HG02610 (cell line): ENCODE results near the gene BACE1.
"Not testable (repeated sequence)": the region's sequence is repeated elsewhere in the genome, so short reads cannot be mapped to it uniquely, and the experiment has no call there.

ENCODE experiments used
- ATAC-seq: cut with Tn5 transposase; IDR thresholded peaks from one replicate; pipeline ENCODE4 v1.9.1; 2021; ENCODE audit warnings: mild to moderate bottlenecking, moderate library complexity; ENCODE audit not compliant: unreplicated experiment

Gene BACE1

GRCh38 chr11:117316197-117316961 is at the start of gene BACE1:
Gene BACE1 (minus strand): TSS chr11:117316256. CDS start chr11:117315795, 461 bp downstream.
- ATAC-seq: no peak

DNA sequence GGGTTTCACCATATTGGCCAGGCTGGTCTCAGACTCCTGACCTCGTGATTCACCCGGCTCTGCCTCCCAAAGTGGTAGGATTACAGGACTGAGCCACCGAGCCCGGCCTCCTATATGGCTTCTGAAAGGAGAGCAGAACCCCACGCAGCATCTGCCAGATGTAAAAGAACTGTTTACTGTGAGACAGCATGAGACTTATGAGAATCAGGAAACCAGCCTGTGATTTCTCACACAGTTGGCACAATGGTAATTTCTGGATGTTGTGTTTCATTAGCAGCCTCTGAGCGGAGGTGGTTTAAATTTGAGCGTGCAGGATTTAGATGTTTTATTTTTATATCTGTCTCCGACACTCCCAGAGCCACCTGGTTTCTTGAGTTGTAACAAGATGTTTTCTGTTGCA is 45.4 kb upstream of the BACE1 start:
- ATAC-seq: no peak

DNA sequence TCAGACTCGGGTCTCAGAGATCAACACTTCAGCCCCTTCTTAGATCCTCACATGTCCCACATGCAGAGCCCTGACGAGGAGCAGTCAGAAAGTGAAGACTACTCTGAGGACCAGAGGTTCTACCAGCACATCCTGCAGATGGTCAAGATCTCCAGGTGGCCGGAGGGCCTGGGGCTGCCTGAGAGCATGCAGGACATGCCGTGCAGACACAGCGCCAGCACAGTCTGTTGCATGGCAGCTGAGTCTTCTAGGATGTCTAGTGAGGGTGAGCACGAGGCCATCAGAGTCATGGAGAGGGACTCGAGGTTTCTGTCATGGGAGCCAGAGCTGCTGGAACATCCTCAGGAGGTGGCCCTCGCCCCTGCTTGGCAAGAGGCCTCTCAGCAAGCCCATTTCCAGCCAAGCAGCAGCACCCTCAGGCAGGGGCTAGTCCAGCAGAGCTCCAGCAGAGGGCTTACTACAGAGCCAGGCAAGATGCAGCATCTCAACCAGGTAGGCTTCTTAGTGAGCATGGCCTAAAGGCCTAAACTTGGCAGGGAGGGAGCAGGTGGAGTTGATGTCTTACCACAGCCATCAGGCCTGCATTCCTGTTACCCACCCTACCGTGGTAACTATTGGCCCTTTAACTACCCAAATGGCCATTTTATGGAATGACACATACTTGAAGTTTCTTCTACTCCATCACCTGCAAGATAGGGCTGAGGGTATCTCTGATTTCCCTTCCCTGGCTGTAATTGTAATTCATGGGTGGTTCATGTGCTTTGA is 40.3 kb upstream of the BACE1 start:
- ATAC-seq: no peak

GRCh38 chr11:117354550-117354949 is 38.5 kb upstream of the BACE1 start:
- no peak for ATAC-seq

- ATAC-seq: no peak
These were observed 29.0 kb upstream of the BACE1 start for GRCh38 chr11:117345039-117345438.

GRCh38 chr11:117337076-117337475 is 21.0 kb upstream of the BACE1 start:
- no peak for ATAC-seq

DNA sequence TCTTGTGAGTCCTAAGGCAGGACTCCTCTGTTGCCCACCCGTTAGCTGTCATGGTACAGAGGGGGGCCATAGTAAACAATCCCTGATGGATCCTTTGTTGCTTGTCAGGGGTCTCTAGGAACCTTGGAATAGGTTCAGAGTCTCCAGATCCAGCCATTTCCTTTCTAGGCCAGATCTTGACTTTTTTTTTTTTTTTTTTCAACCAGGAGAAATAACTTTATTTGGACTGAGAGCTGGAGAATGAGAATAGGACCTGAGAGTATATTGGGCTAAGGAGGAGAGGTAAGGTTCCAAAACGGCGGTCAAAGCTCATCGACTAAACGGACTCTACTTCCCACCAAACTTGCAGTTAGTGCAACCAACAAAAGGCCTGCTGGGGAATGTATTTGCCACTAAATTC is 19.3 kb upstream of the BACE1 start:
- ATAC-seq: no peak

DNA sequence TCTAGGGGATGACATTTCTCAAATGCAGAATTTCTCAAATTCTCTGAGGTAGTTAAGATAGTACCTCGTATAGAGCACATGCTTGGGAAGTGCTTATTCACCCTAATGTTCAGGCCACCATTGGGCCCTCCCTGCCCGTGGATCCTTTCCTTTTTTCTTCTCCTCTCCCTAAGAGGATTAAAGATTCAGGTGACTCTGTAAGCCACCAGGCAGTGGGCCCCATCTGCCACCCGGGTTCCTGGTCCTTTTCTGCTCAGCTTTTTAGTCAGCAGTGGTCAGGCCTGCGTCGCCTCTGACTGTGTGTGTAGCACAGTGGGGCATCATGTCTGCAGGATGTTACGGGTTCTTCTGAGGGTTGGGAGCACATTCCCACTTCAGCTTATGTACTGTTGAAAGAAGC is 18.8 kb upstream of the BACE1 start:
- ATAC-seq: no peak

DNA sequence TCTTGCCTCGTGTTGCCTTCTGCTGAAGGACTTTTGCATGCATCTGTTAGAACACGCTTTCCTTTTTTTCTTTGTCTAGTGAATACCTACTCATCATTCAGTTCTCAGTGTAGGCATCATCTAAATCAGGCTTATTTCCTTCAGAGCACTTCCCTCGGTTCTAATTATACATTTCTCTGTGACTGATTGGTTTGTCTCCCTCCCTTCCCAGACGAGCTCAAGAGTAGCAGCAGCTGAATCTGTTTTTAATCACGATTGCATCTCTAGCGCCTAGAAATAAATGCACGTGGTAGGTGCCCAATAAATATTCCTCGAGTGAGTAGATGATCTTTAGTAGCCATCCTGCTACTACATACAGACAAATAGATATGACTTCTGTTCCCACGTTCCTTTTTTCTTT is 17.9 kb upstream of the BACE1 start:
- no peak for ATAC-seq

DNA sequence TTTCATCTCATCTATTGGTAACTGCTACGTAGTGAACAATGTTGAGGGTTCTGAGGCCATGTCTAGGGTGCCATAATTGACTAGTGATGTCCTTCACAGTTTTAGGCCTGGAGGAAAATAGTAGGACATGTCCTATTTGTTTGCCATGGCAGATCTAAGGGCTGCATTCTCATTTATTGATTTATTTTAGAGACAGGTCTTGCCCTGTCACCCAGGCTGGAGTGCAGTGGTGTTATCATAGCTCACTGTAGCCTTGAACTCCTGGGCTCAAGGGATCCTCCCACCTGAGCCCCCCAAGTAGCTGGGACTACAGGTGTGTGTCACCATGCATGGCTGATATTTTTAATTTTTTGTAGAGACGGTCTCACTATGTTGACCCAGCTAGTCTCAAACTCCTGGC is 16.8 kb upstream of the BACE1 start:
- no peak for ATAC-seq

DNA sequence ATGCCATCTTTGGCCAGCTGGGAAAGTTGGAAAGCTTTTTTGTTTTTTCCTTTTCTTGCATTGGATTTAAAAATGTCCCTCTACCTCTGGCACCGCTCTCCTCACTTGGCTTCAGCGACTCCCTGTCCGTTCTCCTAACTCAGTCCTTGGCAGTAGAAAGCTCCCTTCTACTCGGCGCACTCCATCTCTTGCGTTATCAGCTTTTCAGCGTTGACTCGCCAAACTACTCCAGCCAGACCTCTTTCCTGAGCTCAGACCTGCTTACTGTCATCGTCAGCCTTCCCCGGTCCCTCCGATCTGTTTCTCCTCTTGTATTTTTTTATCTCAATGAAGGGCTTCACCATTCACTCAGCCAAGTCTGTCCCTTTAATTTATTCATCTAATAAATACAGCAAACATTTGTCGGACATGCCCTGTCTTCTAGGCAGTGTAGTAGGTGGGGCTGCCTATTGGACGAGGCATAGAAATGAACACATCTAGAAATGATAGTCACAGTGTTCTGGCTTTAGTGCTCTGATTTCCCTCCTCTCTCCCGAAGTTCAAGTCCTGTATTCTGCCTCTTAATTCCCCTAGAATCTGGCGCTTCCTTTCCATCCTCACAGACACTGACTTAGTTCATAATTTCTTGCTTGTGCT is 12.4 kb upstream of the BACE1 start:
- ATAC-seq: peak; percentile 1

- peak; percentile 97 for ATAC-seq
These were observed 11.7 kb upstream of the BACE1 start, which contains the start of gene CEP164 for GRCh38 chr11:117327567-117328374. Gene CEP164 (plus strand): TSS chr11:117327854. CDS start chr11:117338587, 10,733 bp downstream.

GRCh38 chr11:117327255-117327566 is 11.2 kb upstream of the BACE1 start:
- not testable (repeated sequence) for ATAC-seq

DNA sequence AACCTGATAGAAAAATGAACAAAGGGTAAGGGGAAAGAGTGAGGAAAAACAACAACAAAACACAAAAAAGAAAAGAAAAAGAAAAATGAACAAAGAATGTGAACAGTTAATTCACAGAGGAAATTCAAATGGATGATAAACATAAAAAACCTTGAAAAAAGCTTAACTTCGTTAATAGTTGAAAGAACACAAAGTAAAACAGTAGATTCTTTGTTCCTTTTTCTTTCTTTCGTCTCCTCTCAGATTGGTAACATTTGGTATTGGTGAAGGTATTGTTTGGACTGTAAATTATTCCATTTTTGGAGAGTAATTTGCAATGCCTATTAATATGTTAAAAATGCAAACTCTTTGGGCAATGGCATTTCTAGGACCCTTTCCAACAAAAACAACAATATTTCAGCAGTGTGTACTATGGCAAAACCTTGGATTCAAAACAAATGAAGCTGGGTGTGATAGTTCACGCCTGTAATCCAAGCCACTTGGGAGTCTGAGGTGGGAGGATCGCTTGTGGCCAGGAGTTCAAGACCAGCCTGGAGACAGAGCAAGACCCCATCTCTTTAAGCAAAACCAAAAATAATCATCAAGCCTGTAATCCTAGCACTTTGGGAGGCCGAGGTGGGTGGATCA is 3.3 kb upstream of the BACE1 start:
- no peak for ATAC-seq

- no peak for ATAC-seq
These were observed 2.7 kb upstream of the BACE1 start for GRCh38 chr11:117318738-117319137.

- no peak for ATAC-seq
These were observed 515 bp downstream of the BACE1 start for GRCh38 chr11:117315285-117316196.

GRCh38 chr11:117314840-117315239 is 1.2 kb downstream of the BACE1 start:
- ATAC-seq: no peak

- no peak for ATAC-seq
These were observed 2.0 kb downstream of the BACE1 start for GRCh38 chr11:117313828-117314768.
